ENCODE measurements around the gene ATRNL1. TPM values are rescaled to one million over a fixed set of nuclear protein-coding genes. Genes with fewer than 3 reads are reported as not detected.
"Not testable (repeated sequence)": the region's sequence is repeated elsewhere in the genome, so short reads cannot be mapped to it uniquely, and the experiment has no call there.

Gene ATRNL1
- polyA plus RNA-seq, 3 donors: not detected

- H4K20me1 ChIP-seq (ENCODE audit: insufficient read depth, low read length): no peaks in the 10 kb centered on the region
- Mint-ChIP-seq H3K36me3 (no peaks in the 10 kb centered on the region), H3K4me1 (no peaks in the 10 kb centered on the region), H3K27me3 (ENCODE audit: low read depth in 3 of 3) (no peaks in the 10 kb centered on the region), H3K27ac (no peak overlapping the region), H3K4me3 (no peak overlapping the region), H3K9me3 (no peaks in the 10 kb centered on the region)
- no peak for DNase-seq
- H3K27ac ChIP-seq (ENCODE audit: low read depth in 1 of 2, low read length in 2 of 2): no peak overlapping the region
- H2AFZ ChIP-seq (ENCODE audit: insufficient read depth, low read depth, low read length, poor library complexity, severe bottlenecking): no peak overlapping the region
- H3K9ac ChIP-seq (ENCODE audit: insufficient read depth, low read length, poor library complexity, severe bottlenecking): no peak overlapping the region
- H3K9me3 ChIP-seq (replicated peaks in 1 of 2; ENCODE audit: control insufficient read depth in 1 of 2, insufficient read depth in 1 of 2, low read length in 2 of 2): no peaks in the 10 kb centered on the region
- no peak overlapping the region for H3K4me2 ChIP-seq (replicated peaks; ENCODE audit: extremely low read depth, low read length, poor library complexity, severe bottlenecking)
- no peak overlapping the region for H3K4me3 ChIP-seq (replicated peaks in 1 of 3; ENCODE audit: low read depth in 2 of 3, low read length in 3 of 3)
- no CpG with 5 or more reads among the region's 2 CpGs for WGBS (ENCODE audit: insufficient coverage)
- H3K27me3 ChIP-seq (ENCODE audit: control insufficient read depth in 2 of 2, insufficient read depth in 2 of 2, low read length in 2 of 2): no peaks in the 10 kb centered on the region
- H3K4me1 ChIP-seq (ENCODE audit: control insufficient read depth in 1 of 2, insufficient read depth in 2 of 2, low read length in 2 of 2): no peaks in the 10 kb centered on the region
- intact Hi-C loops (cut with micrococcal nuclease): no loop called here
- TF ChIP-seq CTCF (IDR thresholded peaks at IDR 0.05): no peak
- H3K36me3 ChIP-seq (replicated peaks in 1 of 2; ENCODE audit: control insufficient read depth in 1 of 2, insufficient read depth in 2 of 2, low read length in 2 of 2): no peaks in the 10 kb centered on the region
- H3K79me2 ChIP-seq (ENCODE audit: insufficient read depth, low read length): no peaks in the 10 kb centered on the region
Observed at GRCh38 chr10:115745943-115746342, 652.8 kb downstream of the ATRNL1 start.

GRCh38 chr10:115747811-115748210 is 654.6 kb downstream of the ATRNL1 start:
- Histone ChIP-seq H3K4me1 (ENCODE audit: control insufficient read depth in 1 of 2, insufficient read depth in 2 of 2, low read length in 2 of 2) (no peaks in the 10 kb centered on the region), H3K9me3 (replicated peaks in 1 of 2; ENCODE audit: control insufficient read depth in 1 of 2, insufficient read depth in 1 of 2, low read length in 2 of 2) (no peaks in the 10 kb centered on the region), H3K27me3 (ENCODE audit: control insufficient read depth in 2 of 2, insufficient read depth in 2 of 2, low read length in 2 of 2) (no peaks in the 10 kb centered on the region), H2AFZ (ENCODE audit: insufficient read depth, low read depth, low read length, poor library complexity, severe bottlenecking) (no peak overlapping the region), H3K4me3 (replicated peaks in 1 of 3; ENCODE audit: low read depth in 2 of 3, low read length in 3 of 3) (no peak overlapping the region), H3K36me3 (replicated peaks in 1 of 2; ENCODE audit: control insufficient read depth in 1 of 2, insufficient read depth in 2 of 2, low read length in 2 of 2) (no peaks in the 10 kb centered on the region), H3K9ac (ENCODE audit: insufficient read depth, low read length, poor library complexity, severe bottlenecking) (no peak overlapping the region), H4K20me1 (ENCODE audit: insufficient read depth, low read length) (no peaks in the 10 kb centered on the region), H3K79me2 (ENCODE audit: insufficient read depth, low read length) (no peaks in the 10 kb centered on the region), H3K27ac (ENCODE audit: low read depth in 1 of 2, low read length in 2 of 2) (no peak overlapping the region), H3K4me2 (replicated peaks; ENCODE audit: extremely low read depth, low read length, poor library complexity, severe bottlenecking) (no peak overlapping the region)
- Mint-ChIP-seq H3K36me3 (no peaks in the 10 kb centered on the region), H3K27ac (no peak overlapping the region), H3K4me1 (no peaks in the 10 kb centered on the region), H3K27me3 (ENCODE audit: low read depth in 3 of 3) (no peaks in the 10 kb centered on the region), H3K4me3 (no peak overlapping the region), H3K9me3 (no peaks in the 10 kb centered on the region)
- 86% methylated on average over 1 of the region's 2 CpGs for WGBS (ENCODE audit: insufficient coverage)
- intact Hi-C loops (cut with micrococcal nuclease): no loop called here
- DNase-seq: no peak
- no peak for TF ChIP-seq CTCF (IDR thresholded peaks at IDR 0.05)

- H3K9me3 Mint-ChIP-seq; H3K27me3 ChIP-seq (ENCODE audit: control insufficient read depth in 2 of 2, insufficient read depth in 2 of 2, low read length in 2 of 2); H3K36me3 ChIP-seq (replicated peaks in 1 of 2; ENCODE audit: control insufficient read depth in 1 of 2, insufficient read depth in 2 of 2, low read length in 2 of 2); DNase-seq; H3K4me3 ChIP-seq (replicated peaks in 1 of 3; ENCODE audit: low read depth in 2 of 3, low read length in 3 of 3); H3K4me3 Mint-ChIP-seq; intact Hi-C loops (cut with micrococcal nuclease); H3K27ac Mint-ChIP-seq; H3K4me1 ChIP-seq (ENCODE audit: control insufficient read depth in 1 of 2, insufficient read depth in 2 of 2, low read length in 2 of 2); H3K27me3 Mint-ChIP-seq (ENCODE audit: low read depth in 3 of 3); H3K79me2 ChIP-seq (ENCODE audit: insufficient read depth, low read length); H3K36me3 Mint-ChIP-seq; H3K4me2 ChIP-seq (replicated peaks; ENCODE audit: extremely low read depth, low read length, poor library complexity, severe bottlenecking); H3K27ac ChIP-seq (ENCODE audit: low read depth in 1 of 2, low read length in 2 of 2); H3K9ac ChIP-seq (ENCODE audit: insufficient read depth, low read length, poor library complexity, severe bottlenecking); H2AFZ ChIP-seq (ENCODE audit: insufficient read depth, low read depth, low read length, poor library complexity, severe bottlenecking); H3K4me1 Mint-ChIP-seq; H3K9me3 ChIP-seq (replicated peaks in 1 of 2; ENCODE audit: control insufficient read depth in 1 of 2, insufficient read depth in 1 of 2, low read length in 2 of 2); H4K20me1 ChIP-seq (ENCODE audit: insufficient read depth, low read length): not testable (repeated sequence)
- 70% methylated on average over 5 of the region's 8 CpGs for WGBS (ENCODE audit: insufficient coverage)
Observed at GRCh38 chr10:115758488-115758887, 665.3 kb downstream of the ATRNL1 start.

All from CD14-positive monocyte (primary cell).